C4-2B (cell line): ENCODE measurements around the gene P2RX7.

ENCODE experiments used
- CTCF ChIP-seq: fragments of 450-650 bp; conservative IDR thresholded peaks from 2 replicates; pipeline ENCODE4 v1.5.1; 2017; ENCODE audit warnings: mild to moderate bottlenecking
- ZFX ChIP-seq: fragments of 450-650 bp; IDR thresholded peaks from 2 replicates; pipeline ENCODE4 v1.6.1; 2017

GRCh38 chr12:121217063-121217462 lies 84.4 kb downstream of the P2RX7 start:
- TF ChIP-seq ZFX = no peak
- no peak for TF ChIP-seq CTCF
